Smooth muscle cell (in vitro differentiated cells): ENCODE results near the gene THOC6. TPM values are rescaled to one million over a fixed set of nuclear protein-coding genes. Genes with fewer than 3 reads are reported as not detected.
"Not testable (repeated sequence)": the region's sequence is repeated elsewhere in the genome, so short reads cannot be mapped to it uniquely, and the experiment has no call there.

Source experiments
- DNase-seq: peaks from one replicate; lab custom pipeline; 2025; ENCODE audit not compliant: unreplicated experiment; lab: John Stamatoyannopoulos, UW
- H2AFZ ChIP-seq: fragments of 200-600 bp; sonication (generic); 2 replicates; pipeline ENCODE4 v1.6.0; 2016; ENCODE audit warnings: antibody characterized with exemption, low read depth, mild to moderate bottlenecking
- H3F3A ChIP-seq: fragments of 200-600 bp; sonication (generic); 2 replicates; pipeline ENCODE4 v1.6.0; 2017; ENCODE audit warnings: antibody characterized with exemption, low read depth
- H3K27ac ChIP-seq: fragments of 200-600 bp; sonication (generic); 2 replicates; pipeline ENCODE4 v1.5.1; 2016; ENCODE audit warnings: low read depth, mild to moderate bottlenecking
- H3K27me3 ChIP-seq: fragments of 200-600 bp; sonication (generic); 2 replicates; pipeline ENCODE4 v1.6.1; 2016; ENCODE audit warnings: low read depth, mild to moderate bottlenecking
- H3K36me3 ChIP-seq: fragments of 200-600 bp; sonication (generic); 2 replicates; pipeline ENCODE4 v1.5.1; 2016; ENCODE audit warnings: low read depth
- H3K4me1 ChIP-seq: fragments of 200-600 bp; sonication (generic); 2 replicates; pipeline ENCODE4 v1.5.1; 2016; ENCODE audit warnings: low read depth
- H3K4me2 ChIP-seq: fragments of 200-600 bp; sonication (generic); 2 replicates; pipeline ENCODE4 v1.6.0; 2016; ENCODE audit warnings: mild to moderate bottlenecking
- H3K4me3 ChIP-seq: fragments of 200-600 bp; sonication (generic); 2 replicates; pipeline ENCODE4 v1.5.1; 2016; ENCODE audit warnings: mild to moderate bottlenecking
- H3K79me2 ChIP-seq: fragments of 200-600 bp; sonication (generic); 2 replicates; pipeline ENCODE4 v1.6.0; 2016; ENCODE audit warnings: low read depth, mild to moderate bottlenecking
- H3K9ac ChIP-seq: fragments of 200-600 bp; sonication (generic); 2 replicates; pipeline ENCODE4 v1.6.0; 2016; ENCODE audit warnings: low read depth
- H3K9me3 ChIP-seq: fragments of 200-600 bp; sonication (generic); replicated peaks from 2 replicates; pipeline ENCODE4 v1.5.1; 2016; ENCODE audit warnings: low read depth
- H4K20me1 ChIP-seq: fragments of 200-600 bp; sonication (generic); 2 replicates; pipeline ENCODE4 v1.6.0; 2016; ENCODE audit warnings: low read depth
- WGBS: methylation state at CpG from one replicate; pipeline ENCODE4 v1.1.7; 2016; ENCODE audit warnings: low lambda C conversion rate; 5-methylcytosine and 5-hydroxymethylcytosine counted together
- polyA plus RNA-seq: library from polyadenylated mRNA; unstranded; fragments of >200 nt; fragmentation: Nextera tagmentation; extraction: Ambion mirVana; gene quantifications from 2 replicates; pipeline ENCODE4 v1.2.1, GENCODE V29; 2016
- total RNA-seq: library from RNA; depleted of rRNA; stranded (reverse); fragments of >200 nt; gene quantifications from 2 replicates; pipeline ENCODE4 v1.2.3, GENCODE V29; 2014
- TF ChIP-seq, protein P1 (sequence below): fragments of 200-600 bp; sonication (generic); IDR thresholded peaks from 2 replicates; pipeline ENCODE4 v1.5.1; 2017; ENCODE audit warnings: borderline replicate concordance, mild to moderate bottlenecking, antibody characterized with exemption; ENCODE audit not compliant: insufficient read depth, poor library complexity, severe bottlenecking

The THOC6 gene
- total and polyA plus RNA-seq, 2 experiments from 2014 or later = 28.9 to 59.4 TPM

DNA sequence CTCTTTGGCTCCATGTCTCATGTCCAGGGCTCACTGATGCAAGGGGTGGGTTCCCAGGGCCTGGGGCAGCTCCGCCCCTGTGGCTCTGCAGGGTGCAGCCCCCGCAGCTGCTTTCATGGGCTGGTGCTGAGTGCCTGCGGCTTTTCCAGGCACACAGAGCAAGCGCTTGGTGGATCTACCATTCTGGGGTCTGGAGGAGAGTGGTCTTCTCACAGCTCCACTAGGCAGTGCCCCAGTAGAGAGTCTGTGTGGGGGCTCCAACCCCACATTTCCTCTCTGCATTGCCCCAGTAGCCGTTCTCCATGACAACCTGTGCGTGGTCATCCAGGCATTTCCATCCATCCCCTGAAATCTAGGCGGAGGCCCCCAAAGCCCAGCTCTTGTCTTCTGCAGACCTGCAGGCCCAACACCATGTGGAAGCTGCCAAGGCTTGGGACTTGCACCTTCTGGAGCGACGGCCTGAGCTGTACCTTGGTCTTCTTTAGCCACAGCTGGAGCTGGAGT is 46.8 kb downstream of the THOC6 start:
- no peaks in the 10 kb centered on the region for H3K79me2 ChIP-seq
- DNase-seq = no peak
- no peaks in the 10 kb centered on the region for H3K27me3 ChIP-seq
- H3K4me1 ChIP-seq = no peaks in the 10 kb centered on the region
- no peaks in the 10 kb centered on the region for H3K36me3 ChIP-seq
- TF ChIP-seq, protein P1, sequence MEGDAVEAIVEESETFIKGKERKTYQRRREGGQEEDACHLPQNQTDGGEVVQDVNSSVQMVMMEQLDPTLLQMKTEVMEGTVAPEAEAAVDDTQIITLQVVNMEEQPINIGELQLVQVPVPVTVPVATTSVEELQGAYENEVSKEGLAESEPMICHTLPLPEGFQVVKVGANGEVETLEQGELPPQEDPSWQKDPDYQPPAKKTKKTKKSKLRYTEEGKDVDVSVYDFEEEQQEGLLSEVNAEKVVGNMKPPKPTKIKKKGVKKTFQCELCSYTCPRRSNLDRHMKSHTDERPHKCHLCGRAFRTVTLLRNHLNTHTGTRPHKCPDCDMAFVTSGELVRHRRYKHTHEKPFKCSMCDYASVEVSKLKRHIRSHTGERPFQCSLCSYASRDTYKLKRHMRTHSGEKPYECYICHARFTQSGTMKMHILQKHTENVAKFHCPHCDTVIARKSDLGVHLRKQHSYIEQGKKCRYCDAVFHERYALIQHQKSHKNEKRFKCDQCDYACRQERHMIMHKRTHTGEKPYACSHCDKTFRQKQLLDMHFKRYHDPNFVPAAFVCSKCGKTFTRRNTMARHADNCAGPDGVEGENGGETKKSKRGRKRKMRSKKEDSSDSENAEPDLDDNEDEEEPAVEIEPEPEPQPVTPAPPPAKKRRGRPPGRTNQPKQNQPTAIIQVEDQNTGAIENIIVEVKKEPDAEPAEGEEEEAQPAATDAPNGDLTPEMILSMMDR = no peak
- no peaks in the 10 kb centered on the region for H4K20me1 ChIP-seq
- H3F3A ChIP-seq = no peaks in the 10 kb centered on the region
- H3K9me3 ChIP-seq = no peaks in the 10 kb centered on the region
- no peak overlapping the region for H3K27ac ChIP-seq
- H3K4me3 ChIP-seq = no peak overlapping the region
- no peak overlapping the region for H2AFZ ChIP-seq
- 92% methylated on average over 9 of the region's 9 CpGs for WGBS
- no peak overlapping the region for H3K4me2 ChIP-seq
- H3K9ac ChIP-seq = no peak overlapping the region

DNA sequence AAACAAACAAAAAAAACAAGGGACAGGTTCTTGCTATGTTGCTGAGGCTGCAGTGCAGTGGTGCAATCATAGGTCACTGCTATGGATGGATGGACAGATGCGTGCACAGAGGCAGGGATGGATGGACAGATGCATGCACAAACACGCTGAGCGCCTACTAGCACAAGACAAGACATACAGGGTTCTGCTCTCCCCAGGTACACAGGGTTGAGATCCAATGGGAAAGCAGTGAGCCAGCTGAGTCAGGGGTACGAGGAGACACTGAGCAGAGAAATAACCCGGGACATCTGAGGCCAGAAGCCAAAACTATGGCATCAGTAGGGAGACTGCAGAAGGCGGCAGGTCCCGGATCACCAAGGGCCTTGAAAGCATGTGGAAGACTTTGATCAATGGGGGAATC is 47.8 kb downstream of the THOC6 start:
- no peaks in the 10 kb centered on the region for H4K20me1 ChIP-seq
- H3F3A ChIP-seq = no peaks in the 10 kb centered on the region
- no peak for DNase-seq
- TF ChIP-seq, protein P1 = no peak
- no peak overlapping the region for H3K4me3 ChIP-seq
- H3K27me3 ChIP-seq = no peaks in the 10 kb centered on the region
- no peak overlapping the region for H3K27ac ChIP-seq
- WGBS = 88% methylated on average over 7 of the region's 7 CpGs
- H3K79me2 ChIP-seq = no peaks in the 10 kb centered on the region
- no peak overlapping the region for H3K4me2 ChIP-seq
- no peaks in the 10 kb centered on the region for H3K9me3 ChIP-seq
- H3K36me3 ChIP-seq = no peaks in the 10 kb centered on the region
- no peak overlapping the region for H2AFZ ChIP-seq
- H3K4me1 ChIP-seq = no peaks in the 10 kb centered on the region
- H3K9ac ChIP-seq = no peak overlapping the region

DNA sequence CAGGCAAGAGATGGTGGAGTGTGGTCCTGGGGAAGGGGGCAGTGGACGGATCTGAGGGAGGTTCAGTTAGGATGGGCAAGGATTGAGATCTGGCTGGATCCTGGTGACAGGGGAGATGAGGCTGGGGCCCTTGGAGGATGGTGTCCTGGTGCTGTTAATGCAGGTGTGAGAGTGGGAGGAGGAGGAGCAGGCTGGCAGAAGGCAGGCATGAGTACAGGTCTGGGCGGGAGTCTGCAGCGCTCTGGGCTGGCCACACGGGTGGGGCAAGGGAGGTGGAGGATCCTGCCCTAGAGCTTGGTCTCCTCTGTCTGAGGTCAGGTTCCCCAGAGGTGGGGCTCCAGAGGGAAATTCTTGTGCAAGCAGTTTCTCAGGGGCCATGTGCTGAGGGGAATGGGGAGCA is 48.3 kb downstream of the THOC6 start:
- H3K4me1 ChIP-seq, H3K36me3 ChIP-seq, H3K4me3 ChIP-seq, H4K20me1 ChIP-seq, H3K9ac ChIP-seq, H3F3A ChIP-seq, H2AFZ ChIP-seq, DNase-seq, H3K79me2 ChIP-seq, H3K9me3 ChIP-seq, H3K27ac ChIP-seq, H3K27me3 ChIP-seq, H3K4me2 ChIP-seq: not testable (repeated sequence)
- WGBS = 78% methylated on average over 1 of the region's 4 CpGs

DNA sequence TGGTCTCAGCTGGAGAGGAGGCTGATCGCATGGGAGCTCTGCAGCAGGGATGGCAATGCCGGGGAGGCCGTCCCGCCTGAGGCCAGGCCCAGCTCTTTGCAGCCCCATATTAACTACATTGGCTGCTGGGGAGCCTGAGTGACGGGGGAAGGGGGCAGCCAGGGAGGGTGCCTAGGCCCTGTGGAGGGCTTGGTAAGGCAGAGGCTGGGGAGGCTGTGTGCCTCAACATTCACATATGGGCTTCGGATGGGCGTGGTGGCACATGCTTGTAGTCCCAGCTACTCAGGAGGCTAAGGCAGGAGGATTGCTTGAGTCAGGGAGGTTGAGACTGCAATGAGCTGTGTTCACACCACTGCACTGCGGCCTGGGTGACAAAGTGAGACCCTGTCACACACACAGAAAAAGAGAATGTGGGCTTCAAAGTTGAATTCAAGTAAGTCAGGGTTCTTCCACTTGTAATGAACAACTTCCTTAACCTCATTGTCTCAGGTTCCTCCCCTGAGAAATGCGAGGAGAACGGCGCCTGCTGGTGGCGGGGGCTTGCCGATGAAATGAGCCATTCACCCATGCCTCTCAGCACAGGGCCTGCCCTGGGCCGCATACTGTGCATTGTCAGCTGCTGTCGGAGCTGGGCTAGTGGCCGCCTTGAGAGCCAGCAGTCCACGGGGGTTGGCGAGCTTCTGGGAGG is 48.9 kb downstream of the THOC6 start:
- H3K4me1 ChIP-seq, H3K36me3 ChIP-seq, H3K27me3 ChIP-seq, H3K4me3 ChIP-seq, H2AFZ ChIP-seq, H3K4me2 ChIP-seq, H4K20me1 ChIP-seq, H3F3A ChIP-seq, H3K9ac ChIP-seq, H3K27ac ChIP-seq, H3K79me2 ChIP-seq, H3K9me3 ChIP-seq, DNase-seq: not testable (repeated sequence)
- WGBS = 77% methylated on average over 11 of the region's 18 CpGs
